ENCODE results near the gene BEST3.
"Not testable (repeated sequence)": the region's sequence is repeated elsewhere in the genome, so short reads cannot be mapped to it uniquely, and the experiment has no call there.

The BEST3 gene

DNA sequence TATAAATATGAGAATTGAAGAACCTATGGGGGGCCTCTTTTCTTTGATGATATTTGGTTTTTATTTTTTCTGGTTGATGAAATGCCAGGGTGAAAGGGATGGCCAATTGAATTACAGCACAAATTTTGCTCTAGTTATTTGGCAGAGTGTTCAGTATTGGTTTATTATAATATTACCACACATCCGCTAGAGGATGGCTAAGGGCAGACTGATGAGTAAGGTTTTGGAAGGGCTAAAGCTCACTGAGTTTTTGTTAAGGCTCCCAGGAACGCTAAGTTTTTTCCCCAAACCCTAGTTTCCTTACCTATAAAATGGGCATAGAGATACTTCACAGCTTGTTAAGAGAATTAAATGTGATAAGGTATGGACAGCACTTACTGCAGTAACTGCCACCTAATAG, 54.1 kb downstream of the BEST3 start:
- no peak for DNase-seq

DNA sequence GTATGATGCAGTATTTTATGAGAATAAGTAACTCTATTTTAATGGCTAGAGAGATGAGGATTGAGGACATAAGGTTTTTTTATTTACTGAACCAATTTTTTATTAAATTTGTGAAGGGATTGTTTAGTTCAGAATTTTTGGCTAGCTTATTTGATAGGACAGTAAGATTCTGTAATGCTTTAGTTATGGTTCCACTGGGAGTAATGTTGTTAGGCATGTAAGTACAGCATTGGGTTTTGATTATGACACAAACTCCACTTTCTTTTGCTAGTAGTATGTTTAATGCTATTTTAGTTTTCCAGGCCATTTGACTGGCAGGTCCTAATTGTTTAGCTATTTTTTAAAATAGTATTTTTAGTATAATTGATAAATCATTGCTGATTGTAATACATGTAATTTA, 54.6 kb downstream of the BEST3 start:
- no peak for DNase-seq

DNA sequence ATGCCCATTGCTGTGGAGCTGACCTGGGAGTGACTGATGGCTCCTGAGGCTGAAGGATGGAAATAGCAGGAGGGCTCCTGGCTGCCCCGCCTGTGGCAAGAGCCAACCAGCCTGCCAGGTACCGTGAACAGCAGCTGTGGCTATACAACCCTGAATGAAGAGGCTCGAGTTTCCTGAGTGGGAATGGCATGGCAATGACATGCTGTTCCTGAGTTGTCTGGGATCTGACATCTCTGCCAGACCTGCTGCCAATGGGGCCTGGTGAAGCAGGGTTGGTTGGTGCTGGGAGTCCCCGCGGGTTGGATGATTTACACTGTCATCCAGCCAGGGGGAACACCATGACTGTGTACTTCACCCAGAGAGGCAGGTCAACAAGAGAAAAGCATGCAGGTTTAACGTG, 56.6 kb downstream of the BEST3 start:
- no peak for DNase-seq

- no peak for DNase-seq
These were observed 57.6 kb downstream of the BEST3 start for GRCh38 chr12:69641546-69641945.

DNA sequence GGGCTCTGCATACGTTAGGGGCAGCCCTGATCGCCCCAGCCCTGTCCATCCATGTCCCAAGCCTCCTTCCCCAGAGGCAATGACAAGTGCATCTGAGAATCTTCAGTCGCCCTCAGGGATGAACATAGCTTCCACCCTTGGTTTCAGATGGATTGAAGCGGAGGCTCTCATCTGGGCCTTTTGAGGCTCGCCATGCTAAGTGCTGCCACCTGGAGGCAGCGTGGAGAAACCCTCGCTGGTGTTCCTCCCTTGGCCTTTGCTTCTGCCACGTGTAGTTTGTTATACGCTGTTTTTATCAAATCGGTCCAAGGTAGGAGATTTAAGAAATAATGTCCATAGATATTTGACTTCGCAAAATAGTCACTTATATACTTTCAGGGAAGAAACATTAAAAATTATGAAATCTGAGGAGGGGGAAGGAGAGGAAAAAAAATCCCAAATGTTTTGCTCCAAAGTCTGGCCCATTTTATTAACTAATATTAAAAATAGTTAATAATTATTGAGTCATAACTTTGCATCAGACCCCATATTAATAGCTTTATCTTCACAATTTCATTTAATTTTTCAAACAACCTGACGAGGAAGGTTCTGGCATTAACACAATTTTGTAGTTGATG, 59.6 kb downstream of the BEST3 start:
- peak; percentile 70 for DNase-seq

DNA sequence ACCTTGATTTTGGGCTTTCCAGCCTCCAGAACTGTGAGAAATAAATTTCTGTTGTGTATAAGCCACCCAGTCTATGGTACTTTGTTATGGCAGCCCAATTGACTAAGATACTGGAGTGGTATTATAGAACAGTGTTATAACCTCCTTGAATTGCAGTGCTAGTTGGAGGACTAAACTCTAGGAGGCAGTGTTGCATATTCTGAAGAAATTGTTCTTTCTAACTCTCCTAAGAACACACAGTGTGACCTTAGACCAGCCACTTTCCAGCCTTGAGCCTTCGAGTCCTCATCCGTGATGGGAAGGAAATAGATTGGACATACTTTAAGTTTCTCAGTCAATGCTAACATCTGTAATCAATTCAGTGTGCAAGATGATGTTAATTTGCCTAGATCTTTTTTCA, 66.0 kb downstream of the BEST3 start:
- no peak for DNase-seq

GRCh38 chr12:69630191-69630590, 68.9 kb downstream of the BEST3 start:
- no peak for DNase-seq

- DNase-seq, result no peak
These were observed 71.6 kb downstream of the BEST3 start for GRCh38 chr12:69627501-69627900.

DNA sequence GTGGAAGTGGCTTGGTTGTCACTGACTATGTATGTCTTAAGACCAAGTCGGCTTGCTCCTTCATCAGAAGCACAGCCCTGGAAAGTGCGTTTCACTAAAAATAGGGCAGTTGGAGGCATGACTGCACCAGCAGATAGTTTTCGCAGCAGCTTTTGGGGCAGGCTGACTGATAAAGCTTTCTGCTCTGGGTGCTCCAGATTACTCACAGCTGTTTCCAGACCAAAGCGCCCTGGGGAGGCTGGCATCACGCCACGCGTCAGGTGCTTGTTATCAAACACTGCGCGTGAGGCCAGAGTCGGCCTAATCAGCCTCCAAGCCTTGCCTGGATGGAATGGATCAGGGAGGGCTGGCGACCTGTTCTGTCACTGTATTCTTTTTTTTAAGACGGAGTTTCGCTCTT, 75.1 kb downstream of the BEST3 start:
- no peak for DNase-seq

DNA sequence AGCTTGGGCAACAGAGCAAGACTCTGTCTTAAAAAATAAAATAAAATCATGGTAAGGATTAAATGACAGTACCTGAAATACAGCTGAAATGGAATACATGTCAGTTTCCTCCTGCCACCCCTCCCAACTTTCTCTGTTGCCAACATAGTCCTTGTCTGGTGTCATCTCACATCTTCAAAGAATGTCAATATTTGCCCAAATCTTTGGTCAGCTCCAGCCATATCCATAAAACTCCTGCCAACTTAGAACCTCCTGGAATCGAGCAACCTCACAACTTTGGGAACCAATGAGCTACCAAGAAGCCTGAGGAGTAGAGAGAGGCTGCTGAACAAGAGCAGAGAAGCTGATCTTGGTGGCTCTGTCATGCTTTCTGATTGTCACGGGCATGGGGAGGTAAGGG, 77.6 kb downstream of the BEST3 start:
- no peak for DNase-seq

GRCh38 chr12:69620921-69621320, 78.2 kb downstream of the BEST3 start:
- DNase-seq, result no peak

DNA sequence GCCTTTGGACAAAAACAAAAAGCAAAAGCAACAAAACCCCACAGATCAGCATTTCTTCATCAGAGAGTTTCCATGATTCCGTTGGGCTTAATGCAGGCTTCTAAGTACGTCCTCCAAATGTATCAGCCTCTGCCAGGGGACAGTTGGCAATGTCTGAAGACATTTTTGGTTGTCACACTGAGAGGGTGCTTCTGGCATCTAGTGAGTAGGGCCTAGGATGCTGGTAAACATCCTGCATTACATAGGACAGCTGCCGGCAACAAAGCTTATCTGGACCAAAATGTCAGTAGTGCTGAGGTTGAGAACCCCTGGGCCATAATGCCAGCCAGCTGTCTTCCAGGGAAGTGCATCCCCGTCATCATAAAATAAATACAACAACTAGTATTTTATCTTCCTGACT, 79.0 kb downstream of the BEST3 start:
- no peak for DNase-seq

GRCh38 chr12:69619050-69619449, 80.1 kb downstream of the BEST3 start:
- no peak for DNase-seq

GRCh38 chr12:69616025-69616424, 83.1 kb downstream of the BEST3 start:
- no peak for DNase-seq

GRCh38 chr12:69613351-69613750, 85.8 kb downstream of the BEST3 start:
- no peak for DNase-seq

DNA sequence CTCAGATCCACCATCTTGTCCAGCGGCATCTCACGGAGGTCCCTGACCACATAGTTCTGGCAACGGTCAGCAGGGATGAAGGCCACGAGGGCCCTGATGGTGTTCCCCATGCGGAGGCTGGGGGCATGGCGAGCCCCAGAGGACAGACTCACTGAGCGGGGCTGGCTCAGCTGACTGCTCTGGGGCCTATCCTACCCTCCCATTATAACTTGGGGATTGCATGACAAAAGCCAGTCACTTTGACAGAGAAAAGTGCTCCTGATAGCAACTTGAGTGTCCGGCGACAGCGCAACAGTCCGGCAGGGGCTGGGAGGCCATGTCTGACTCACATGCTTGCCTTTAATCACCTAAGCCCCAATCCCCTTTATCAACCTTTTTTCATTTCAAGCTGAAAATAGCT, 88.4 kb downstream of the BEST3 start, which contains the start of gene LRRC10:
TSS of gene LRRC10 (minus strand) at position 179 of the 400 bp plus-strand sequence. CDS start at position 110, 69 bp downstream.
- DNase-seq, result no peak

DNA sequence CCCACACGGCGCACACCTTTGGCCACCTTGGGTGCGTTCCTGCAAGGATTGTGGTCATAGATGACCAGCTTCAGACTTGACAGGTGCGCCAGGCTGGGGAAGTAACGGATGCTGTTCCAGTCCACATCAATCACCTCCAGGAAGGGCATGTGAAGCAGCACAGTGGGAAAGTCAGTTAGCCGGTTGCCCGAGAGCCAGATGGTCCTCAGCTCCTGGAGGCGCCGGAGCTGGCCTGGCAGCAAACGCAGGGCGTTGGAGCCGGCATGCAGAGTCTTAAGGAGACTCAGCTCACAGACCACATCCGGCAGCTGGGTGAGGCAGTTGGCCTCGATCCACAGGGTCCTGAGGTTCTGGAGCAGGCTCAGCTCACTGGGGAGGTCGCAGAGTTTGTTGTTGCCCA, 89.0 kb downstream of the BEST3 start:
- DNase-seq, result no peak

DNA sequence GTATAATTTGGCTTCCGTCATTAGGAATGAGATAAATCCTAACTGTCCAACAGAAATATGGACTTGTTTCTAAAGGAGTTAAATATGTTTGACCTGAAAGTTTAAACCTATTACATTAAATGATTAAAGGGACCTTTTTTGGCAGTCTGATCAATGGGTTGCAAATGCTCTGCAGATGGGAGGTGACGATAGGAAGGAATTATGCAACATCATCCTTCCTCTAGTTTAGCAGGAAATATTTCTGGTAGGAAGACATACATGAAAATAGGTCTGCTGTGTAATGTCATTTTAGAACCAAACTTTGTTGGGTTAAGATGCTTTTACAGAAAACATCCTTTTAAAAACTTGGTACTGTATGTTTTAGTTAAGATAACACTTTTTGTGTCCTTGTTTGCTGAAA, 91.0 kb downstream of the BEST3 start:
- DNase-seq, result no peak

DNA sequence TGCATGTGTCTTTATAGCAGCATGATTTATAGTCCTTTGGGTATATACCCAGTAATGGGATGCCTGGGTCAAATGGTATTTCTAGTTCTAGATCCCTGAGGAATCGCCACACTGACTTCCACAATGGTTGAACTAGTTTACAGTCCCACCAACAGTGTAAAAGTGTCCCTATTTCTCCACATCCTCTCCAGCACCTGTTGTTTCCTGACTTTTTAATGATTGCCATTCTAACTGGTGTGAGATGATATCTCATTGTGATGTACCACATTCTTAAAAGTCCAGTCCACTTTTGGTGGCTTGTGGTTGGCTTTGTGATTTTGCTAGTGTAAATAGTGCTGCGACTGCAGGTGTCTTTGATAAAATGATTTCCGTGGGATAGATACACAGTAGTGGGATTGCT, 94.8 kb downstream of the BEST3 start:
- DNase-seq, result not testable (repeated sequence)

All from activated CD4-positive, alpha-beta T cell treated with anti-CD3 and anti-CD28 coated beads, Interleukin-2, amount 50 U/mL, for 48 hours (primary cell).